ENCODE data around the gene TRAIP. TPM values are rescaled to one million over a fixed set of nuclear protein-coding genes. Genes with fewer than 3 reads are reported as not detected.

TRAIP gene
- total RNA-seq, 1 donor from 2014 or later, result 0.63 TPM

DNA sequence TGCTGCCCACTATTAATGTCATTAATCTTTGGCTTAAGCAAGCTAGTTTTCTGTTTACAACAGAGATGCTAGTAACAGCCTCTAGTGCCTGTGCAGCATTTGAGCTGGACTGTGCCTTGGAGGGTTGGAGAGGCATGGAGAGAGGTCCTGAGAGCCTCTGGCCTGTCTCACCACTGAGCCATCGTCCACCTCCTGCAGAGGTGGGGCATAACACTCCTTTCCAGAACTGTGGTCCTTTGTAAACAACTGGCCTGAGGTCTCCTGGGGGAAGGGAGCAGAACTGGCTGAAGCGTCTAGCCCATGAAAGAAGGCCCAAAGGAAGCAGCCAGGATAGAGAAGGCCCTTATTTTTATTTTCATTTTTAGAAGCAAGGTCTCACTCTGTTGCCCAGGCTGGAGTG is 23.4 kb upstream of the TRAIP start:
- Histone ChIP-seq H3K4me3 (no peak overlapping the region), H3K9me3 (replicated peaks) (no peaks in the 10 kb centered on the region), H3K36me3 (no peaks in the 10 kb centered on the region), H3K27ac (replicated peaks) (no peak overlapping the region), H3K27me3 (ENCODE audit: low read depth) (no peaks in the 10 kb centered on the region), H3K4me1 (peaks cover 26% of the 10 kb centered on the region)
- TF ChIP-seq CTCF (IDR thresholded peaks at IDR 0.05; ENCODE audit: borderline replicate concordance), result no peak
- intact Hi-C loops (cut with micrococcal nuclease), result no loop called here
- no peak for DNase-seq

- Histone ChIP-seq H3K4me3 (no peak overlapping the region), H3K4me1 (peaks cover 26% of the 10 kb centered on the region), H3K9me3 (replicated peaks) (no peaks in the 10 kb centered on the region), H3K27me3 (ENCODE audit: low read depth) (no peaks in the 10 kb centered on the region), H3K27ac (replicated peaks) (no peak overlapping the region), H3K36me3 (no peaks in the 10 kb centered on the region)
- DNase-seq, result no peak
- no peak for TF ChIP-seq CTCF (IDR thresholded peaks at IDR 0.05; ENCODE audit: borderline replicate concordance)
- intact Hi-C loops (cut with micrococcal nuclease), result no loop called here
These were observed 22.3 kb upstream of the TRAIP start for GRCh38 chr3:49878686-49879085.

- DNase-seq, result no peak
- intact Hi-C loops (cut with micrococcal nuclease), result no loop called here
These were observed 21.4 kb upstream of the TRAIP start for GRCh38 chr3:49877716-49878115.

GRCh38 chr3:49876567-49876966 is 20.2 kb upstream of the TRAIP start:
- Histone ChIP-seq H3K4me1 (peaks cover 13% of the 10 kb centered on the region), H3K9me3 (replicated peaks) (no peaks in the 10 kb centered on the region), H3K27me3 (ENCODE audit: low read depth) (peaks cover 7% of the 10 kb centered on the region), H3K27ac (replicated peaks) (no peak overlapping the region), H3K4me3 (no peak overlapping the region), H3K36me3 (no peaks in the 10 kb centered on the region)
- intact Hi-C loops (cut with micrococcal nuclease), result no loop called here
- no peak for TF ChIP-seq CTCF (IDR thresholded peaks at IDR 0.05; ENCODE audit: borderline replicate concordance)
- DNase-seq, result no peak

More at GRCh38 chr3:49877716-49878115, 21.4 kb upstream of the TRAIP start:
- H3K27ac ChIP-seq (replicated peaks), result no peak overlapping the region
- TF ChIP-seq CTCF (IDR thresholded peaks at IDR 0.05; ENCODE audit: borderline replicate concordance), result no peak
- H3K4me1 ChIP-seq, result peaks cover 24% of the 10 kb centered on the region
- H3K9me3 ChIP-seq (replicated peaks), result no peaks in the 10 kb centered on the region
- no peaks in the 10 kb centered on the region for H3K36me3 ChIP-seq
- H3K27me3 ChIP-seq (ENCODE audit: low read depth), result no peaks in the 10 kb centered on the region
- no peak overlapping the region for H3K4me3 ChIP-seq

DNA sequence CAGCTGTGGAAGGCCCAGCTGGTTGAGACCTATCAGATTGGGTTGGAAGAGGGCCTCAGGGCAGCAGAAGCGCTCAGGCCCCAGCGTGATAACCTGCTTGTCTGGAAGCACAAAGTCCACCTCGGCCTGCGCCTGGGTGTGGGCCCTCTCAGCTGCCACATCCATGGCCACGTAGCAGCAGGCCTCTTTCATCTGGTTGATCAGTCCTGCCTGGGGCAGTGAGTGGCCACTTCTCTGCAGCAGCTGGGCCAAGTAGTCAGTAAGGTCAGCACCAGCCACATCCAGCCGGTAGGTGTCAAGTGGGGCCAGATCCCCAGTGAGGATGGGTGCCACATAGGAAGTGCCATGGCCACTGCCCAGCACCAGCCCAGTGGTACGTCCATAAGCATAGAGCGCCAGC is 17.3 kb upstream of the TRAIP start:
- H3K9me3 ChIP-seq (replicated peaks), result no peaks in the 10 kb centered on the region
- TF ChIP-seq CTCF (IDR thresholded peaks at IDR 0.05; ENCODE audit: borderline replicate concordance), result no peak
- H3K36me3 ChIP-seq, result no peaks in the 10 kb centered on the region
- H3K27ac ChIP-seq (replicated peaks), result no peak overlapping the region
- no peak for DNase-seq
- H3K4me1 ChIP-seq, result peaks cover 13% of the 10 kb centered on the region
- no peak overlapping the region for H3K4me3 ChIP-seq
- peaks cover 37% of the 10 kb centered on the region for H3K27me3 ChIP-seq (ENCODE audit: low read depth)
- intact Hi-C loops (cut with micrococcal nuclease), result no loop called here
